HepG2 (cell line): Measurements from ENCODE around the gene UBQLN1. TPM values are rescaled to one million over a fixed set of nuclear protein-coding genes. Genes with fewer than 3 reads are reported as not detected.

Experiments
- ATAC-seq: fragments of 200-7000 bp; cut with Tn5 transposase; 3 replicates; pipeline ENCODE4 v1.9.1; 2020; ENCODE audit warnings: mild to moderate bottlenecking, moderate library complexity
- BruUV-seq: library from RNA; stranded (reverse); fragments of 400-500 nt; replicated peaks from 2 replicates; lab custom pipeline; 2021; lab: Mats Ljungman, UMichigan
- CTCF ChIA-PET: fragments of 300-600 bp; formaldehyde crosslinking; extraction: SDS; loops from one replicate; lab custom pipeline; 2021; ENCODE audit warnings: low total read pairs, inconsistent platforms, low intra/inter-chr PET ratio; lab: Yijun Ruan, JAX
- POLR2A ChIA-PET: fragments of 350-600 bp; sonication (Branson Sonifier 250); formaldehyde crosslinking; loops from one replicate; lab custom pipeline; 2020; ENCODE audit warnings: antibody characterized with exemption, inconsistent platforms; lab: Yijun Ruan, JAX
- DNase-seq: peaks from one replicate; pipeline ENCODE4 v3.0.0-alpha.2; 2015; ENCODE audit warnings: low spot score
- FAIRE-seq: peaks from 3 replicates; lab custom pipeline; 2011; peaks lifted over from hg19 to GRCh38; lab: Jason Lieb, UNC
- H2AFZ ChIP-seq: one replicate; pipeline ENCODE4 v1.6.1; 2011; ENCODE audit warnings: low read length, inconsistent platforms
- H3K27ac ChIP-seq: fragments of 300-600 bp; 3 replicates; pipeline ENCODE4 v1.8.0; 2011; ENCODE audit warnings: mixed run types, mild to moderate bottlenecking, mixed read lengths, low read length, inconsistent platforms; ENCODE audit not compliant: insufficient read depth; ENCODE audit errors: extremely low read length
- H3K27me3 ChIP-seq, 2 experiments: fragments of 200-600 bp in 1 of 2; 2 replicates in 1 of 2; 3 replicates in 1 of 2; pipeline versions ENCODE4 v1.6.0 to v1.8.0; 2011; ENCODE audit warnings: low read length in 2 of 2, mild to moderate bottlenecking in 2 of 2, moderate library complexity in 2 of 2, inconsistent platforms in 1 of 2; ENCODE audit not compliant: insufficient read depth in 2 of 2, control insufficient read depth in 1 of 2
- H3K36me3 ChIP-seq, 2 experiments: fragments of 200-600 bp in 1 of 2; replicated peaks in 1 of 2; 2 replicates in 1 of 2; 3 replicates in 1 of 2; pipeline versions ENCODE4 v1.5.1 to v1.8.0; 2011; ENCODE audit warnings: low read length in 2 of 2, inconsistent platforms in 1 of 2; ENCODE audit not compliant: insufficient read depth in 2 of 2, control insufficient read depth in 1 of 2
- H3K4me1 ChIP-seq: 2 replicates; pipeline ENCODE4 v1.5.1; 2012; ENCODE audit warnings: low read length, inconsistent platforms; ENCODE audit not compliant: insufficient read depth
- H3K4me2 ChIP-seq: 2 replicates; pipeline ENCODE4 v1.6.0; 2011; ENCODE audit warnings: low read depth, low read length, inconsistent platforms
- H3K4me3 ChIP-seq, 3 experiments: fragments of 200-600 bp in 1 of 3; sonication (generic), shearing (Covaris generic) in 1 of 3; replicated peaks in 1 of 3; 2 replicates each; pipeline ENCODE4 v1.5.1; 2011 to 2016; ENCODE audit warnings: low read length in 3 of 3, inconsistent platforms in 2 of 3, low read depth in 2 of 3, mild to moderate bottlenecking in 2 of 3, control low read depth in 1 of 3, mixed read lengths in 1 of 3; ENCODE audit not compliant: insufficient read depth in 1 of 3
- H3K79me2 ChIP-seq: one replicate; pipeline ENCODE4 v1.6.1; 2011; ENCODE audit warnings: low read length, inconsistent platforms; ENCODE audit not compliant: insufficient read depth
- H3K9ac ChIP-seq: 2 replicates; pipeline ENCODE4 v1.6.0; 2011; ENCODE audit warnings: mild to moderate bottlenecking, low read depth, low read length, inconsistent platforms; ENCODE audit not compliant: insufficient read depth
- H3K9me3 ChIP-seq: 2 replicates; pipeline ENCODE4 v1.5.1; 2012; ENCODE audit warnings: mild to moderate bottlenecking, low read length
- H4K20me1 ChIP-seq: 2 replicates; pipeline ENCODE4 v1.6.0; 2011; ENCODE audit warnings: inconsistent platforms, mild to moderate bottlenecking, low read length, moderate library complexity; ENCODE audit not compliant: insufficient read depth
- CEBPG ChIP-seq: IDR thresholded peaks from 2 replicates; pipeline ENCODE4 v1.6.1; 2016
- EEA1 ChIP-seq: sonication (generic); formaldehyde crosslinking; IDR thresholded peaks from 2 replicates; pipeline ENCODE4 v1.5.1; 2020; ENCODE audit warnings: mild to moderate bottlenecking, missing genetic modification reagents, borderline replicate concordance
- GATAD2A ChIP-seq: IDR thresholded peaks from 2 replicates; pipeline ENCODE4 v1.6.1; 2016
- GPBP1L1 ChIP-seq: sonication (generic); formaldehyde crosslinking; IDR thresholded peaks from 2 replicates; pipeline ENCODE4 v1.5.0; 2020; ENCODE audit warnings: mild to moderate bottlenecking, missing genetic modification reagents
- KLF9 ChIP-seq: IDR thresholded peaks from 2 replicates; pipeline ENCODE4 v1.6.1; 2016; ENCODE audit warnings: low read depth
- LCORL ChIP-seq, 2 experiments: fragments of 450-650 bp in 1 of 2; sonication (generic) in 1 of 2; formaldehyde crosslinking in 1 of 2; IDR thresholded peaks; 2 replicates each; pipeline versions ENCODE4 v1.5.0 to v1.6.1; 2017 to 2020; ENCODE audit warnings: antibody characterized with exemption in 1 of 2, missing genetic modification reagents in 1 of 2
- TCF12 ChIP-seq, 2 experiments: fragments of 450-650 bp in 1 of 2; sonication (generic) in 1 of 2; formaldehyde crosslinking in 1 of 2; IDR thresholded peaks; 2 replicates each; pipeline versions ENCODE4 v1.6.1 to v1.8.0; 2017 to 2022; ENCODE audit warnings: antibody characterized with exemption in 1 of 2, mild to moderate bottlenecking in 1 of 2, missing genetic modification reagents in 1 of 2, moderate library complexity in 1 of 2
- TCF7 ChIP-seq: sonication (generic); IDR thresholded peaks from 2 replicates; pipeline ENCODE4 v1.6.1; 2016; ENCODE audit warnings: antibody characterized with exemption, low read depth
- ZNF10 ChIP-seq: sonication (generic); formaldehyde crosslinking; IDR thresholded peaks from 2 replicates; pipeline ENCODE4 v1.4.0; 2020; ENCODE audit warnings: mild to moderate bottlenecking, low read depth, missing genetic modification reagents, borderline replicate concordance
- ZNF446 ChIP-seq: sonication (generic); formaldehyde crosslinking; IDR thresholded peaks from 2 replicates; pipeline ENCODE4 v1.5.0; 2020; ENCODE audit warnings: mild to moderate bottlenecking, missing genetic modification reagents
- ZNF773 ChIP-seq: sonication (generic); formaldehyde crosslinking; IDR thresholded peaks from 2 replicates; pipeline ENCODE4 v1.4.0; 2020; ENCODE audit warnings: missing genetic modification reagents, borderline replicate concordance
- ZXDC ChIP-seq: sonication (generic); formaldehyde crosslinking; IDR thresholded peaks from 2 replicates; pipeline ENCODE4 v1.5.0; 2020; ENCODE audit warnings: mild to moderate bottlenecking, missing genetic modification reagents
- WGBS: methylation state at CpG from one replicate; pipeline ENCODE4 v1.1.6; 2017; ENCODE audit warnings: low lambda C conversion rate; 5-methylcytosine and 5-hydroxymethylcytosine counted together
- in situ Hi-C: cut with HindIII; loops from 2 replicates; pipeline ENCODE4 v1.10.0; 2017; ENCODE audit warnings: low pct_unique_long_range_greater_than_20kb; ENCODE audit not compliant: extremely low pct_ligation_motif_present
- intact Hi-C: fragments of 100-400 bp; cut with micrococcal nuclease; formaldehyde crosslinking; loops from one replicate; pipeline ENCODE4 v1.10.0; 2022; ENCODE audit not compliant: unreplicated experiment
- polyA plus RNA-seq, 8 experiments: library from polyadenylated mRNA; depleted of rRNA in 3 of 8; stranded (reverse) in 7 of 8; unstranded in 1 of 8; fragments of >200 nt; fragmentation: Illumina TruSeq in 4 of 8; extraction: Trizol in 4 of 8; gene quantifications; 2 replicates each; pipeline versions ENCODE4 v1.2.1 to v1.2.3, GENCODE V29; 2011 to 2016; ENCODE audit warnings: low read depth in 4 of 8, missing spikeins in 1 of 8, mixed read lengths in 1 of 8; ENCODE audit not compliant: insufficient read depth in 1 of 8
- total RNA-seq, 5 experiments: library from RNA; depleted of rRNA; stranded (reverse); fragments of >200 nt; fragmentation: Illumina TruSeq; extraction: Trizol; gene quantifications; 2 replicates each; pipeline ENCODE4 v1.2.3, GENCODE V29; 2016; ENCODE audit warnings: low read depth in 1 of 5

UBQLN1 gene
- total and polyA plus RNA-seq, 2 of the 13 experiments (the other 11 are each of a cell fraction or from before 2014, with no cell fraction given): 78.1 to 83.8 TPM

DNA sequence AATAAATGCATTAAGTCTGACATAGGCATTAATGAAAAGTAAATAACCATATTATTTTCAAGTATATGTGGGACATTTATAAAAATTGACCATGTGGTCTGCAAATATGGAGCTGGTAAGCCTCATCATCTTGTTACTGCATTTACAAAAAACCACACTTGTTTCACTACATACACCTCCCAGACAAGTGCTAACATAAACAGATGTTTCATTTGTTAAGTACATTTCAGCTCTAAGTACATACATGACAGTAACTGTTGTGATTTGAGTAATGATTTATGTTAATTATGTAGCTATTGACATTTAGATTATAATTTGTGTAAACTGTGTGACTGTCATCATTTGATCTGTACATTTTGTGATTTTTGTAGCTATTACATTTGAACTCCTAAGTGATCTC is 70.9 kb downstream of the UBQLN1 start:
- in situ Hi-C loops: no loop called here
- no peak overlapping the region for H3K4me3 ChIP-seq
- H2AFZ ChIP-seq: no peak overlapping the region
- 0 out of 5 replicates have a peak, but pooled peaks cover 0 to 3% of the 10 kb centered on the region in 2 experiments for H3K36me3 ChIP-seq
- intact Hi-C loops: no loop called here
- ATAC-seq (no peak), DNase-seq (no peak)
- no peak overlapping the region for H3K4me2 ChIP-seq
- no peaks in the 10 kb centered on the region for H4K20me1 ChIP-seq
- no TSS peak for BruUV-seq
- H3K9ac ChIP-seq: no peak overlapping the region
- no peaks in the 10 kb centered on the region for H3K79me2 ChIP-seq
- CTCF ChIA-PET: no interaction called here
- H3K9me3 ChIP-seq: no peaks in the 10 kb centered on the region
- peaks cover 23% of the 10 kb centered on the region for H3K4me1 ChIP-seq
- H3K27me3 ChIP-seq: no peaks in the 10 kb centered on the region
- no peak for TF ChIP-seq TCF7
- TF ChIP-seq ZNF773 (CRISPR knock-in tag): no peak
- TF ChIP-seq ZNF446 (CRISPR knock-in tag): no peak
- no peak for TF ChIP-seq CEBPG (CRISPR knock-in tag)
- TF ChIP-seq, all 625 proteins: peak for 0
- no peak overlapping the region for H3K27ac ChIP-seq
- POLR2A ChIA-PET: interaction anchor here (1.5 to 2.1 kb wide), 3 partner anchors 8 to 16 kb away, joined by 4 to 12 read pairs (median 7); partner anchors contain the start of gene IDNK
- no peak for FAIRE-seq

GRCh38 chr9:83633676-83634075 is 74.1 kb downstream of the UBQLN1 start:
- DNase-seq (no peak), ATAC-seq (no peak), FAIRE-seq (no peak)
- no peaks in the 10 kb centered on the region for H3K36me3 ChIP-seq
- H3K4me1 ChIP-seq: peaks cover 48% of the 10 kb centered on the region
- H3K27ac ChIP-seq: no peak overlapping the region
- no peaks in the 10 kb centered on the region for H3K79me2 ChIP-seq
- no peak overlapping the region for H3K4me2 ChIP-seq
- H3K4me3 ChIP-seq: no peak overlapping the region
- no peaks in the 10 kb centered on the region for H3K9me3 ChIP-seq
- no TSS peak for BruUV-seq
- H3K9ac ChIP-seq: no peak overlapping the region
- intact Hi-C loops: no loop called here
- H3K27me3 ChIP-seq: no peaks in the 10 kb centered on the region
- WGBS: 100% methylated on average over 2 of the region's 2 CpGs
- H2AFZ ChIP-seq: no peak overlapping the region
- no peaks in the 10 kb centered on the region for H4K20me1 ChIP-seq
- TF ChIP-seq LCORL (IDR thresholded peaks at IDR 0.05) (no peak), LCORL (CRISPR knock-in tag; IDR thresholded peaks at IDR 0.05) (no peak), TCF12 (IDR thresholded peaks at IDR 0.05) (no peak), TCF12 (CRISPR knock-in tag; IDR thresholded peaks at IDR 0.05) (no peak), GPBP1L1 (no peak), ZNF10 (no peak), GATAD2A (CRISPR knock-in tag) (no peak), KLF9 (no peak), ZXDC (CRISPR knock-in tag) (no peak), EEA1 (CRISPR knock-in tag) (no peak)
- POLR2A ChIA-PET: interaction anchor here (3.3 kb wide), 1 partner anchor 10 kb away, joined by 11 read pairs; the partner anchor contains the start of gene IDNK
- in situ Hi-C loops: no loop called here
- CTCF ChIA-PET: no interaction called here
